RWPE1 (cell line): ENCODE data around the gene SLC9A2.
A peak's percentile ranks its signal among the peaks of the same experiment; 100 is the strongest.

ENCODE experiments used
- CTCF ChIA-PET: fragments of 350-600 bp; sonication (Branson Sonifier 250); formaldehyde crosslinking; extraction: SDS; loops from one replicate; lab custom pipeline; 2021; lab: Yijun Ruan, JAX
- POLR2A ChIA-PET: fragments of 400-600 bp; formaldehyde crosslinking; extraction: SDS; loops from one replicate; lab custom pipeline; 2020; ENCODE audit warnings: antibody characterized with exemption; ENCODE audit not compliant: low non-redundant PET; lab: Yijun Ruan, JAX
- DNase-seq: peaks from one replicate; pipeline ENCODE4 v3.0.0; 2012; ENCODE audit warnings: low spot score
- H3K27ac ChIP-seq: fragments of 450-650 bp; 2 replicates; pipeline ENCODE4 v1.5.1; 2017
- CTCF ChIP-seq: fragments of 450-650 bp; conservative IDR thresholded peaks from 2 replicates; pipeline ENCODE4 v1.5.1; 2017; ENCODE audit warnings: low read depth, mild to moderate bottlenecking

The SLC9A2 gene

GRCh38 chr2:102652126-102652525 lies 32.8 kb downstream of the SLC9A2 start:
- CTCF ChIA-PET: no interaction called here
- DNase-seq: no peak
- no peak for TF ChIP-seq CTCF
- POLR2A ChIA-PET: no interaction called here
- H3K27ac ChIP-seq: no peak overlapping the region

GRCh38 chr2:102657770-102658169 lies 38.4 kb downstream of the SLC9A2 start:
- POLR2A ChIA-PET: no interaction called here
- TF ChIP-seq CTCF: no peak
- no peak overlapping the region for H3K27ac ChIP-seq
- CTCF ChIA-PET: no interaction called here
- no peak for DNase-seq

GRCh38 chr2:102660070-102660469 lies 40.7 kb downstream of the SLC9A2 start:
- ChIA-PET CTCF (no interaction called here), POLR2A (no interaction called here)
- TF ChIP-seq CTCF: no peak
- no peak for DNase-seq
- no peak overlapping the region for H3K27ac ChIP-seq

- peak; percentile 38 for DNase-seq
- POLR2A ChIA-PET: no interaction called here
- CTCF ChIA-PET: no interaction called here
- H3K27ac ChIP-seq: no peak overlapping the region
- TF ChIP-seq CTCF: no peak
These were observed 41.2 kb downstream of the SLC9A2 start for GRCh38 chr2:102660574-102660973.

GRCh38 chr2:102661846-102662245 lies 42.5 kb downstream of the SLC9A2 start:
- no peak for TF ChIP-seq CTCF
- ChIA-PET CTCF (interaction anchor here (0.8 kb wide), 1 partner anchor 42 kb away, joined by 3 read pairs; no protein-coding TSS in a partner anchor), POLR2A (no interaction called here)
- DNase-seq: no peak
- H3K27ac ChIP-seq: no peak overlapping the region

GRCh38 chr2:102662833-102663232 lies 43.5 kb downstream of the SLC9A2 start:
- H3K27ac ChIP-seq: no peak overlapping the region
- CTCF ChIA-PET: no interaction called here

More at GRCh38 chr2:102662833-102663232, 43.5 kb downstream of the SLC9A2 start:
- no peak for DNase-seq
- POLR2A ChIA-PET: no interaction called here
- no peak for TF ChIP-seq CTCF
